ENCODE measurements around the gene PPP1R3F.

The PPP1R3F gene

GRCh38 chrX:49250066-49250465 lies 19.5 kb upstream of the PPP1R3F start:
- no peak for DNase-seq (ENCODE audit: low spot score)

GRCh38 chrX:49250578-49250977 lies 19.0 kb upstream of the PPP1R3F start:
- no peak for DNase-seq (ENCODE audit: low spot score)

GRCh38 chrX:49251325-49251724 lies 18.3 kb upstream of the PPP1R3F start:
- no peak for DNase-seq (ENCODE audit: low spot score)

GRCh38 chrX:49254639-49255038 lies 15.0 kb upstream of the PPP1R3F start:
- DNase-seq (ENCODE audit: low spot score), result no peak

- DNase-seq (ENCODE audit: low spot score), result no peak
Observed at GRCh38 chrX:49256268-49256995, 13.2 kb upstream of the PPP1R3F start.

GRCh38 chrX:49257074-49257790 lies 12.4 kb upstream of the PPP1R3F start:
- DNase-seq (ENCODE audit: low spot score), result no peak

GRCh38 chrX:49257846-49258748 lies 11.5 kb upstream of the PPP1R3F start:
- no peak for DNase-seq (ENCODE audit: low spot score)

GRCh38 chrX:49258749-49259124 lies 10.9 kb upstream of the PPP1R3F start:
- DNase-seq (ENCODE audit: low spot score), result no peak

- no peak for DNase-seq (ENCODE audit: low spot score)
Observed at GRCh38 chrX:49260221-49260985, 9.2 kb upstream of the PPP1R3F start.

GRCh38 chrX:49262603-49263002 lies 7.0 kb upstream of the PPP1R3F start:
- no peak for DNase-seq (ENCODE audit: low spot score)

GRCh38 chrX:49263631-49264030 lies 6.0 kb upstream of the PPP1R3F start:
- no peak for DNase-seq (ENCODE audit: low spot score)

GRCh38 chrX:49264460-49264859 lies 5.1 kb upstream of the PPP1R3F start, which contains the start of gene FOXP3:
Gene FOXP3 (minus strand): TSS chrX:49264710. CDS start chrX:49258505, 6,205 bp downstream.
- DNase-seq (ENCODE audit: low spot score), result no peak

- DNase-seq (ENCODE audit: low spot score), result no peak
Observed at GRCh38 chrX:49266523-49267445, 2.8 kb upstream of the PPP1R3F start.

- DNase-seq (ENCODE audit: low spot score), result no peak
Observed at GRCh38 chrX:49268702-49269009, 937 bp upstream of the PPP1R3F start.

GRCh38 chrX:49269010-49269766 lies 405 bp upstream of the PPP1R3F start:
- peak; percentile 91 for DNase-seq (ENCODE audit: low spot score)

- DNase-seq (ENCODE audit: low spot score), result no peak
Observed at GRCh38 chrX:49270249-49270921, 792 bp downstream of the PPP1R3F start.

GRCh38 chrX:49271341-49271740 lies 1.7 kb downstream of the PPP1R3F start:
- DNase-seq (ENCODE audit: low spot score), result no peak

GRCh38 chrX:49272421-49272820 lies 2.8 kb downstream of the PPP1R3F start:
- DNase-seq (ENCODE audit: low spot score), result no peak

- DNase-seq (ENCODE audit: low spot score), result no peak
Observed at GRCh38 chrX:49273181-49273727, 3.7 kb downstream of the PPP1R3F start.
